Natural killer cell treated with Interleukin-12 subunit alpha and Interleukin-12 subunit beta and Interleukin-15 and Interleukin-18, amount 100 ng/mL, for 72 hours (primary cell): ENCODE data around the gene MAMSTR. TPM values are rescaled to one million over a fixed set of nuclear protein-coding genes. Genes with fewer than 3 reads are reported as not detected.

Experiments used
- ATAC-seq, 2 donors: fragments of 150-1000 bp; cut with Tn5 transposase in 1 of 2; sonication (Bioruptor Pico), chemical (Tn5 transposase) in 1 of 2; 2 replicates each; pipeline ENCODE4 v1.10.0; 2021
- DNase-seq: peaks from one replicate; pipeline ENCODE4 v3.0.0; 2022; ENCODE audit warnings: low spot score
- H3K27ac Mint-ChIP-seq, 2 donors: 1 replicate in 1 of 2; 2 replicates in 1 of 2; pipeline ENCODE4 v1.8.0; 2022; ENCODE audit warnings: mixed read lengths in 2 of 2, mild to moderate bottlenecking in 1 of 2, moderate library complexity in 1 of 2
- H3K27me3 Mint-ChIP-seq, 2 donors: 1 replicate in 1 of 2; 2 replicates in 1 of 2; pipeline ENCODE4 v1.8.0; 2022; ENCODE audit warnings: mixed read lengths in 2 of 2
- H3K36me3 Mint-ChIP-seq: one replicate; pipeline ENCODE4 v1.8.0; 2022; ENCODE audit warnings: mixed read lengths
- H3K4me1 Mint-ChIP-seq, 2 donors: 1 replicate in 1 of 2; 2 replicates in 1 of 2; pipeline ENCODE4 v1.8.0; 2022; ENCODE audit warnings: low read depth in 2 of 2, mixed read lengths in 2 of 2, mild to moderate bottlenecking in 1 of 2
- H3K4me3 Mint-ChIP-seq: one replicate; pipeline ENCODE4 v1.8.0; 2022; ENCODE audit warnings: mixed read lengths
- H3K9me3 Mint-ChIP-seq: 2 replicates; pipeline ENCODE4 v1.8.0; 2022; ENCODE audit warnings: mixed read lengths
- total RNA-seq, 2 donors: library from RNA; stranded (reverse); gene quantifications; one replicate each; pipeline ENCODE4 v1.2.3, GENCODE V29; 2022

The MAMSTR gene
- total RNA-seq, 2 donors from 2014 or later: 1.0 to 1.2 TPM

- Mint-ChIP-seq H3K27me3 (no peaks in the 10 kb centered on the region), H3K9me3 (no peaks in the 10 kb centered on the region), H3K27ac (no peak overlapping the region), H3K36me3 (no peaks in the 10 kb centered on the region), H3K4me1 (peaks cover 7 to 11% of the 10 kb centered on the region in 2 donors), H3K4me3 (no peak overlapping the region)
- ATAC-seq (no peak), DNase-seq (no peak)
Observed at GRCh38 chr19:48664476-48664875, 55.0 kb downstream of the MAMSTR start.

DNA sequence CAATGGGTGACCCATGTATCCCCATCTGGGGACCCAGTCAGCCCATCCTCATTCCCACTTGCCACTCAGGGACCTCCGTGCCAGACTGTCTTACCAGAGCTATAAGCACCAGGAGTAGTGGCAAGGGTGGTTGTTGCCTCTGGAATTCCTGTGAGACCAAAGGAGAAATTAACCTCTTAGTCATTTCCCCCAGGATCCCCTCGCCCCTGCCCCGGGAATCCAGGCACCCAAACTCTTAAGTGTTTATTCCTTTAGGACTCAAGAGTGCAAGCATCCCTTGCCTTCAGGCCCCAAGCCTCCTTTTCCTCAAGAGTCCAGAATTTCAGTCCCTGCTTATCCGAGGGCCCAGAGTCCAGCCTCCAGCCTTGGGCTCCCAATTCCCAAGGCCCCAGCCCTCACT is 55.9 kb downstream of the MAMSTR start:
- H3K27ac Mint-ChIP-seq: no peak overlapping the region
- DNase-seq (no peak), ATAC-seq (no peak)
- H3K4me3 Mint-ChIP-seq: no peak overlapping the region
- no peaks in the 10 kb centered on the region for H3K27me3 Mint-ChIP-seq
- no peaks in the 10 kb centered on the region for H3K36me3 Mint-ChIP-seq
- H3K4me1 Mint-ChIP-seq: peaks cover 7 to 8% of the 10 kb centered on the region in 2 donors
- H3K9me3 Mint-ChIP-seq: no peaks in the 10 kb centered on the region

Other genes with a start within 250 kb of the MAMSTR start
- 1 to 10 TPM in 1 of 2 donors, under 1 TPM in 1; 0.40 to 1.3 TPM for gene LMTK3, start 207.9 kb downstream of the MAMSTR start, total RNA-seq
- not detected for gene SULT2B1, start 167.6 kb downstream of the MAMSTR start, total RNA-seq
- not detected for gene SPACA4, start 113.0 kb downstream of the MAMSTR start, total RNA-seq
- 10 to 100 TPM in 1 of 2 donors, 1 to 10 TPM in 1; 3.5 to 13.7 TPM for gene FAM83E, start 104.6 kb downstream of the MAMSTR start, total RNA-seq
- 1,000 to 10,000 TPM; 1,029 to 1,552 TPM for gene RPL18, start 100.5 kb downstream of the MAMSTR start, total RNA-seq
- 10 to 100 TPM; 37.9 to 71.4 TPM for gene SPHK2, start 100.2 kb downstream of the MAMSTR start, total RNA-seq
- 1 to 10 TPM; 3.8 to 3.9 TPM for gene DBP, start 82.3 kb downstream of the MAMSTR start, total RNA-seq
- gene CA11, start 73.5 kb downstream of the MAMSTR start, total RNA-seq: 1 to 10 TPM; 4.7 to 4.9 TPM
- gene NTN5, start 46.7 kb downstream of the MAMSTR start, total RNA-seq: under 1 TPM; 0.21 to 0.28 TPM
- not detected for gene FUT2, start 23.8 kb downstream of the MAMSTR start, total RNA-seq
- gene RASIP1, start 20.9 kb upstream of the MAMSTR start, total RNA-seq: under 1 TPM; 0.12 to 0.95 TPM
- not detected for gene IZUMO1, start 27.2 kb upstream of the MAMSTR start, total RNA-seq
- gene FUT1, start 32.9 kb upstream of the MAMSTR start, total RNA-seq: under 1 TPM in 1 of 2 donors, not detected in 1; 0.21 TPM
- not detected for gene FGF21, start 35.8 kb upstream of the MAMSTR start, total RNA-seq
- 10 to 100 TPM; 31.7 to 40.4 TPM for gene BCAT2, start 91.3 kb upstream of the MAMSTR start, total RNA-seq
- under 1 TPM in 1 of 2 donors, not detected in 1; 0.26 TPM for gene HSD17B14, start 116.8 kb upstream of the MAMSTR start, total RNA-seq
- gene PLEKHA4, start 148.9 kb upstream of the MAMSTR start, total RNA-seq: 1 to 10 TPM; 3.8 to 5.4 TPM
- gene PPP1R15A, start 152.7 kb upstream of the MAMSTR start, total RNA-seq: 100 to 1,000 TPM in 1 of 2 donors, 10 to 100 TPM in 1; 74.1 to 111 TPM
- gene TULP2, start 179.0 kb upstream of the MAMSTR start, total RNA-seq: not detected
- 100 to 1,000 TPM; 213 to 270 TPM for gene NUCB1, start 180.6 kb upstream of the MAMSTR start, total RNA-seq
- under 1 TPM in 1 of 2 donors, not detected in 1; 0.43 TPM for gene DHDH, start 214.0 kb upstream of the MAMSTR start, total RNA-seq
- 100 to 1,000 TPM; 203 to 305 TPM for gene BAX, start 235.2 kb upstream of the MAMSTR start, total RNA-seq
- gene FTL, start 245.6 kb upstream of the MAMSTR start, total RNA-seq: 1,000 to 10,000 TPM; 1,643 to 2,467 TPM